H1 (cell line): ENCODE results near the gene TGIF1. TPM values are rescaled to one million over a fixed set of nuclear protein-coding genes. Genes with fewer than 3 reads are reported as not detected.

Experiments used
- CTCF ChIA-PET: fragments of 300-600 bp; sonication (Branson Sonifier 250); formaldehyde crosslinking; loops from one replicate; lab custom pipeline; 2021; ENCODE audit not compliant: partially characterized antibody; lab: Charles Lee
- POLR2A ChIA-PET: fragments of 300-600 bp; sonication (Branson Sonifier 250); formaldehyde crosslinking; loops from one replicate; lab custom pipeline; 2021; ENCODE audit warnings: inconsistent platforms; ENCODE audit not compliant: partially characterized antibody; lab: Charles Lee
- DNase-seq, 2 experiments: peaks; one replicate each; pipeline versions ENCODE4 v3.0.0 to v3.0.0-alpha.2; 2010 to 2022; ENCODE audit warnings: low spot score in 2 of 2, low read depth in 1 of 2, mixed read lengths in 1 of 2
- FAIRE-seq: peaks from 2 replicates; lab custom pipeline; 2011; peaks lifted over from hg19 to GRCh38; lab: Jason Lieb, UNC
- H2AFZ ChIP-seq: 2 replicates; pipeline ENCODE4 v1.8.1; 2012; ENCODE audit warnings: low read length, inconsistent platforms
- H2AK5ac ChIP-seq: 2 replicates; pipeline ENCODE4 v1.6.1; 2013; ENCODE audit warnings: low read depth, low read length
- H2BK120ac ChIP-seq: replicated peaks from 2 replicates; pipeline ENCODE3; 2013; ENCODE audit warnings: low read depth, low read length, inconsistent platforms
- H2BK12ac ChIP-seq: 2 replicates; pipeline ENCODE4 v1.6.1; 2013; ENCODE audit warnings: low read depth, low read length
- H2BK15ac ChIP-seq: 2 replicates; pipeline ENCODE4 v1.6.1; 2013; ENCODE audit warnings: low read length
- H2BK20ac ChIP-seq: 2 replicates; pipeline ENCODE4 v1.6.1; 2013; ENCODE audit warnings: low read length
- H2BK5ac ChIP-seq: 2 replicates; pipeline ENCODE4 v1.6.1; 2013; ENCODE audit warnings: low read depth, low read length
- H3K14ac ChIP-seq: 2 replicates; pipeline ENCODE4 v1.6.1; 2013; ENCODE audit warnings: inconsistent platforms; ENCODE audit not compliant: insufficient read length
- H3K18ac ChIP-seq: 2 replicates; pipeline ENCODE4 v1.6.1; 2013; ENCODE audit warnings: low read length; ENCODE audit errors: extremely low read depth
- H3K23ac ChIP-seq: 2 replicates; pipeline ENCODE4 v1.6.1; 2013; ENCODE audit warnings: inconsistent platforms; ENCODE audit not compliant: insufficient read length
- H3K23me2 ChIP-seq: 2 replicates; pipeline ENCODE4 v1.6.1; 2013; ENCODE audit warnings: low read depth, low read length
- H3K27ac ChIP-seq: 2 replicates; pipeline ENCODE4 v1.6.1; 2011; ENCODE audit warnings: low read depth, low read length, inconsistent platforms
- H3K27me3 ChIP-seq, 4 experiments: replicated peaks in 1 of 4; 1 replicate in 1 of 4; 2 replicates in 3 of 4; pipeline versions ENCODE4 v1.6.1 to v1.8.1; 2011 to 2013; ENCODE audit warnings: low read length in 3 of 4, mild to moderate bottlenecking in 3 of 4, inconsistent platforms in 2 of 4, mixed read lengths in 2 of 4, moderate library complexity in 1 of 4; ENCODE audit not compliant: control insufficient read depth in 3 of 4, insufficient read depth in 3 of 4; ENCODE audit errors: extremely low read depth in 1 of 4
- H3K36me3 ChIP-seq, 4 experiments: 2 replicates each; pipeline versions ENCODE4 v1.6.1 to v1.8.1; 2011 to 2013; ENCODE audit warnings: mild to moderate bottlenecking in 4 of 4, low read length in 3 of 4, moderate library complexity in 2 of 4, control low read depth in 1 of 4, inconsistent platforms in 1 of 4; ENCODE audit not compliant: insufficient read depth in 4 of 4, control insufficient read depth in 2 of 4
- H3K4ac ChIP-seq: replicated peaks from 2 replicates; pipeline ENCODE3; 2013; ENCODE audit warnings: low read length, low read depth, mixed read lengths, inconsistent platforms; ENCODE audit not compliant: insufficient read length
- H3K4me1 ChIP-seq, 4 experiments: replicated peaks in 1 of 4; 1 replicate in 1 of 4; 2 replicates in 3 of 4; pipeline versions ENCODE4 v1.6.1 to v1.8.1; 2011 to 2013; ENCODE audit warnings: low read length in 3 of 4, inconsistent platforms in 2 of 4, mixed read lengths in 1 of 4; ENCODE audit not compliant: insufficient read depth in 4 of 4, control insufficient read depth in 3 of 4
- H3K4me2 ChIP-seq, 2 experiments: 2 replicates each; pipeline versions ENCODE4 v1.6.1 to v1.8.1; 2011 to 2013; ENCODE audit warnings: low read depth in 2 of 2, low read length in 2 of 2, control low read depth in 1 of 2, inconsistent platforms in 1 of 2, mild to moderate bottlenecking in 1 of 2; ENCODE audit not compliant: insufficient read depth in 1 of 2
- H3K4me3 ChIP-seq, 4 experiments: fragments of 200-600, 300-600 bp in 1 of 4; sonication (generic), shearing (Covaris generic), sonication (Bioruptor Twin) in 1 of 4; 2 replicates each; pipeline versions ENCODE4 v1.5.1 to v1.8.1; 2011 to 2016; ENCODE audit warnings: low read length in 4 of 4, low read depth in 3 of 4, control low read depth in 2 of 4, inconsistent platforms in 2 of 4, mild to moderate bottlenecking in 2 of 4, mixed read lengths in 1 of 4, moderate library complexity in 1 of 4; ENCODE audit not compliant: insufficient read depth in 2 of 4; ENCODE audit errors: extremely low read depth in 1 of 4
- H3K56ac ChIP-seq: replicated peaks from 2 replicates; pipeline ENCODE3; 2013; ENCODE audit warnings: low read depth, mild to moderate bottlenecking, mixed read lengths, low read length, inconsistent platforms; ENCODE audit not compliant: insufficient read length
- H3K79me1 ChIP-seq: 2 replicates; pipeline ENCODE4 v1.6.1; 2013; ENCODE audit warnings: low read depth, low read length, control low read depth
- H3K79me2 ChIP-seq, 2 experiments: 2 replicates each; pipeline versions ENCODE4 v1.6.1 to v1.8.1; 2012 to 2013; ENCODE audit warnings: low read length in 2 of 2, mild to moderate bottlenecking in 2 of 2, inconsistent platforms in 1 of 2; ENCODE audit not compliant: insufficient read depth in 2 of 2, control insufficient read depth in 1 of 2
- H3K9ac ChIP-seq, 4 experiments: replicated peaks in 1 of 4; 1 replicate in 1 of 4; 2 replicates in 3 of 4; pipeline versions ENCODE4 v1.6.1 to v1.8.1; 2011 to 2013; ENCODE audit warnings: low read depth in 3 of 4, low read length in 3 of 4, control low read depth in 2 of 4, mild to moderate bottlenecking in 2 of 4, moderate library complexity in 2 of 4, inconsistent platforms in 1 of 4; ENCODE audit errors: extremely low read depth in 1 of 4
- H3K9me3 ChIP-seq, 2 experiments: 2 replicates each; pipeline versions ENCODE4 v1.6.1 to v1.8.1; 2012 to 2013; ENCODE audit warnings: mild to moderate bottlenecking in 2 of 2, moderate library complexity in 2 of 2, control low read depth in 1 of 2, inconsistent platforms in 1 of 2, low read depth in 1 of 2, low read length in 1 of 2, mixed read lengths in 1 of 2; ENCODE audit not compliant: insufficient read depth in 2 of 2
- H4K20me1 ChIP-seq, 2 experiments: replicated peaks in 1 of 2; 2 replicates each; pipeline versions ENCODE3 to v1.8.1; 2011 to 2013; ENCODE audit warnings: inconsistent platforms in 2 of 2, low read length in 2 of 2, mild to moderate bottlenecking in 1 of 2; ENCODE audit not compliant: insufficient read depth in 2 of 2, control insufficient read depth in 1 of 2
- H4K5ac ChIP-seq: 2 replicates; pipeline ENCODE4 v1.6.1; 2013; ENCODE audit warnings: low read length, low read depth, mixed read lengths, inconsistent platforms; ENCODE audit not compliant: insufficient read length
- H4K8ac ChIP-seq: 2 replicates; pipeline ENCODE4 v1.8.0; 2013; ENCODE audit warnings: mild to moderate bottlenecking, moderate library complexity, low read length, inconsistent platforms; ENCODE audit not compliant: insufficient read depth; ENCODE audit errors: extremely low read depth
- H4K91ac ChIP-seq: replicated peaks from 2 replicates; pipeline ENCODE3; 2013; ENCODE audit warnings: low read length, mixed read lengths, inconsistent platforms; ENCODE audit not compliant: insufficient read length
- BACH1 ChIP-seq: IDR thresholded peaks from 2 replicates; pipeline ENCODE4 v1.6.1; 2012; ENCODE audit warnings: low read length, improper control_type of control experiment
- KDM4A ChIP-seq: IDR thresholded peaks from one replicate; pipeline ENCODE4 v1.7.1; 2012; ENCODE audit warnings: low read depth, mild to moderate bottlenecking, moderate library complexity, low read length, inconsistent platforms; ENCODE audit not compliant: severe bottlenecking
- NRF1 ChIP-seq: IDR thresholded peaks from 2 replicates; pipeline ENCODE4 v1.6.1; 2011; ENCODE audit warnings: mild to moderate bottlenecking, low read depth, low read length, improper control_type of control experiment
- PHF8 ChIP-seq: fragments of 200-600 bp; sonication (generic); conservative IDR thresholded peaks from 2 replicates; pipeline ENCODE4 v1.7.1; 2012; ENCODE audit warnings: low read depth, mild to moderate bottlenecking, inconsistent platforms, low read length, moderate library complexity
- SIN3A ChIP-seq, 2 experiments: IDR thresholded peaks in 1 of 2; conservative IDR thresholded peaks in 1 of 2; 2 replicates each; pipeline ENCODE4 v1.6.1; 2011 to 2012; ENCODE audit warnings: low read length in 2 of 2, improper control_type of control experiment in 1 of 2, low read depth in 1 of 2, mild to moderate bottlenecking in 1 of 2
- WGBS, 2 experiments: shearing (Covaris generic) in 1 of 2; methylation state at CpG; one replicate each; pipeline versions ENCODE4 v1.1.6 to v1.1.7; 2013 to 2015; ENCODE audit warnings: low lambda C conversion rate in 2 of 2, mixed read lengths in 2 of 2, inconsistent platforms in 1 of 2, low coverage in 1 of 2, missing lambda C conversion rate in 1 of 2; ENCODE audit not compliant: insufficient replicate concordance in 2 of 2, insufficient coverage in 1 of 2, insufficient read length in 1 of 2; ENCODE audit errors: extremely low coverage in 1 of 2, missing lambda C conversion rate in 1 of 2; 5-methylcytosine and 5-hydroxymethylcytosine counted together
- polyA plus RNA-seq, 7 experiments: library from polyadenylated mRNA; depleted of rRNA in 3 of 7; stranded (reverse) in 5 of 7; unstranded in 2 of 7; fragments of >200 nt in 5 of 7; fragments of 200-250 nt in 2 of 7; gene quantifications; 1 replicate in 5 of 7; 2 replicates in 1 of 7; 4 replicates in 1 of 7; pipeline versions ENCODE4 v1.2.1 to v1.2.3, GENCODE V29; 2011 to 2013; ENCODE audit warnings: missing spikeins in 2 of 7, mixed read lengths in 2 of 7
- total RNA-seq: library from RNA; stranded (reverse); fragmentation: NEBNext Ultra II Directional; extraction: Animal tissue kit (Norgen Biotek cat#: 25700); gene quantifications from 2 replicates; pipeline ENCODE4 v1.2.1, GENCODE V29; 2021

The TGIF1 gene
- total and polyA plus RNA-seq, 2 of the 8 experiments (the other 6 are each of a cell fraction or from before 2014, with no cell fraction given): 256 to 262 TPM

GRCh38 chr18:3401669-3402620 is 48.0 kb upstream of the TGIF1 start:
- no peak overlapping the region for H2BK5ac ChIP-seq
- H3K14ac ChIP-seq: no peak overlapping the region
- no peaks in the 10 kb centered on the region for H3K9me3 ChIP-seq
- H2BK12ac ChIP-seq: no peak overlapping the region
- no peak overlapping the region for H3K56ac ChIP-seq
- no peaks in the 10 kb centered on the region for H3K79me2 ChIP-seq
- H3K27me3 ChIP-seq: no peaks in the 10 kb centered on the region
- H4K5ac ChIP-seq: no peak overlapping the region
- H3K36me3 ChIP-seq: no peaks in the 10 kb centered on the region
- CTCF ChIA-PET: interaction anchor here (1.1 kb wide), 1 partner anchor 79 kb away, joined by 3 read pairs; no protein-coding TSS in a partner anchor
- 0 out of 7 replicates have a peak, but pooled peaks cover 0 to 3% (median 0%) of the 10 kb centered on the region in 4 experiments for H3K4me1 ChIP-seq
- H2AFZ ChIP-seq: no peak overlapping the region
- H4K20me1 ChIP-seq: no peaks in the 10 kb centered on the region
- H3K9ac ChIP-seq: no peak overlapping the region
- TF ChIP-seq PHF8 (no peak), SIN3A (conservative IDR thresholded peaks at IDR 0.05 in 1 of 2, IDR thresholded peaks at IDR 0.05 in 1 of 2; ENCODE audit: low read depth in 1 of 2, low read length in 2 of 2) (no peak), BACH1 (no peak), NRF1 (no peak), KDM4A (no peak)
- H4K8ac ChIP-seq: no peak overlapping the region
- no peak overlapping the region for H2BK120ac ChIP-seq
- H3K23me2 ChIP-seq: no peaks in the 10 kb centered on the region
- no peak overlapping the region for H2AK5ac ChIP-seq
- no peak overlapping the region for H4K91ac ChIP-seq
- H3K23ac ChIP-seq: no peak overlapping the region
- 87% methylated on average over 5 of the region's 5 CpGs; no CpG with 5 or more reads in 1 of the 2 experiments for WGBS, 2 experiments
- H3K18ac ChIP-seq: no peak overlapping the region
- H3K4ac ChIP-seq: no peak overlapping the region
- H2BK20ac ChIP-seq: no peak overlapping the region
- H3K4me2 ChIP-seq: no peak overlapping the region
- H2BK15ac ChIP-seq: no peak overlapping the region
- DNase-seq (no peak), FAIRE-seq (no peak)
- no peaks in the 10 kb centered on the region for H3K79me1 ChIP-seq
- H3K27ac ChIP-seq: no peak overlapping the region
- H3K4me3 ChIP-seq: no peak overlapping the region
- POLR2A ChIA-PET: no interaction called here
